ENCODE measurements around the gene SPP2. TPM values are rescaled to one million over a fixed set of nuclear protein-coding genes. Genes with fewer than 3 reads are reported as not detected.

The SPP2 gene
- total and polyA plus RNA-seq, 2 of the 8 experiments (the other 6 are each of a cell fraction or from before 2014, with no cell fraction given): not detected

GRCh38 chr2:234061624-234062257 is 11.2 kb downstream of the SPP2 start:
- H3K27me3 ChIP-seq (replicated peaks in 1 of 4; ENCODE audit: control insufficient read depth in 3 of 4, extremely low read depth in 1 of 4, insufficient read depth in 3 of 4, low read length in 3 of 4): no peaks in the 10 kb centered on the region
- H3K56ac ChIP-seq (replicated peaks; ENCODE audit: insufficient read length, low read depth, low read length): no peak overlapping the region
- FAIRE-seq (no peak), DNase-seq (ENCODE audit: low read depth in 1 of 2, low spot score in 2 of 2) (no peak)
- H3K9me3 ChIP-seq (ENCODE audit: insufficient read depth in 2 of 2, low read depth in 1 of 2, low read length in 1 of 2): no peaks in the 10 kb centered on the region
- H2AFZ ChIP-seq (ENCODE audit: low read length): no peak overlapping the region
- no peaks in the 10 kb centered on the region for H3K36me3 ChIP-seq (ENCODE audit: control insufficient read depth in 2 of 4, insufficient read depth in 4 of 4, low read length in 3 of 4)
- TF ChIP-seq RFX5 (IDR thresholded peaks at IDR 0.05; ENCODE audit: borderline replicate concordance, low read depth, low read length) (no peak), KDM1A (IDR thresholded peaks at IDR 0.05; ENCODE audit: borderline replicate concordance, low read length) (no peak), SAP30 (IDR thresholded peaks at IDR 0.05; ENCODE audit: insufficient read depth, insufficient replicate concordance, low read length) (no peak), RXRA (IDR thresholded peaks at IDR 0.05; ENCODE audit: insufficient read depth, low read depth, low read length) (no peak), USF2 (IDR thresholded peaks at IDR 0.05; ENCODE audit: low read length) (no peak), JUND (IDR thresholded peaks at IDR 0.05; ENCODE audit: low read length) (no peak), SRF (IDR thresholded peaks at IDR 0.05; ENCODE audit: low read depth, low read length) (no peak), TBP (IDR thresholded peaks at IDR 0.05; ENCODE audit: low read depth, low read length) (no peak), CBX8 (IDR thresholded peaks at IDR 0.05; ENCODE audit: borderline replicate concordance, low read depth, low read length) (no peak)
- no peak overlapping the region for H4K5ac ChIP-seq (ENCODE audit: insufficient read length, low read depth, low read length)
- ChIA-PET POLR2A (ENCODE audit: partially characterized antibody) (no interaction called here), CTCF (ENCODE audit: partially characterized antibody) (interaction anchor here (0.6 kb wide), 1 partner anchor 125 kb away, joined by 3 read pairs; no protein-coding TSS in a partner anchor)
- H2BK20ac ChIP-seq (ENCODE audit: low read length): no peak overlapping the region
- H2AK5ac ChIP-seq (ENCODE audit: low read depth, low read length): no peak overlapping the region
- no peak overlapping the region for H3K4me3 ChIP-seq (ENCODE audit: extremely low read depth in 1 of 4, insufficient read depth in 2 of 4, low read depth in 3 of 4, low read length in 4 of 4)
- no peak overlapping the region for H2BK120ac ChIP-seq (replicated peaks; ENCODE audit: low read depth, low read length)
- H4K91ac ChIP-seq (replicated peaks; ENCODE audit: insufficient read length, low read length): no peak overlapping the region
- no peak overlapping the region for H3K4ac ChIP-seq (replicated peaks; ENCODE audit: insufficient read length, low read depth, low read length)
- H3K9ac ChIP-seq (replicated peaks in 1 of 4; ENCODE audit: extremely low read depth in 1 of 4, low read depth in 3 of 4, low read length in 3 of 4): no peak overlapping the region
- no peak overlapping the region for H3K4me2 ChIP-seq (ENCODE audit: insufficient read depth in 1 of 2, low read depth in 2 of 2, low read length in 2 of 2)
- 86% methylated on average over 6 of the region's 6 CpGs; no CpG with 5 or more reads in 1 of the 2 experiments for WGBS, 2 experiments (ENCODE audit: extremely low coverage in 1 of 2, insufficient coverage in 1 of 2, insufficient read length in 1 of 2, insufficient replicate concordance in 2 of 2, low coverage in 1 of 2, low lambda C conversion rate in 2 of 2, missing lambda C conversion rate in 1 of 2)
- no peak overlapping the region for H2BK12ac ChIP-seq (ENCODE audit: low read depth, low read length)
- no peak overlapping the region; the same call in 1 of the 2 replicates for H4K8ac ChIP-seq (ENCODE audit: extremely low read depth, insufficient read depth, low read length)
- H2BK5ac ChIP-seq (ENCODE audit: low read depth, low read length): no peak overlapping the region
- no peak overlapping the region for H3K23ac ChIP-seq (ENCODE audit: insufficient read length)
- H3K14ac ChIP-seq (ENCODE audit: insufficient read length): no peak overlapping the region
- H4K20me1 ChIP-seq (replicated peaks in 1 of 2; ENCODE audit: control insufficient read depth in 1 of 2, insufficient read depth in 2 of 2, low read length in 2 of 2): no peaks in the 10 kb centered on the region
- no peak overlapping the region for H3K18ac ChIP-seq (ENCODE audit: extremely low read depth, low read length)
- no peak overlapping the region for H3K27ac ChIP-seq (ENCODE audit: low read depth, low read length)
- no peaks in the 10 kb centered on the region; the same call in 1 of the 2 replicates for H3K23me2 ChIP-seq (ENCODE audit: low read depth, low read length)
- H3K4me1 ChIP-seq (replicated peaks in 1 of 4; ENCODE audit: control insufficient read depth in 3 of 4, insufficient read depth in 4 of 4, low read length in 3 of 4): peaks cover 0 to 2% (median 0%) of the 10 kb centered on the region in 4 experiments; a peak in 1 of 7 replicates
- H3K79me2 ChIP-seq (ENCODE audit: control insufficient read depth in 1 of 2, insufficient read depth in 2 of 2, low read length in 2 of 2): no peaks in the 10 kb centered on the region
- H3K79me1 ChIP-seq (ENCODE audit: low read depth, low read length): no peaks in the 10 kb centered on the region
- H2BK15ac ChIP-seq (ENCODE audit: low read length): no peak overlapping the region

Measured in H1 (cell line).